ENCODE data around the gene KATNAL1. TPM values are rescaled to one million over a fixed set of nuclear protein-coding genes. Genes with fewer than 3 reads are reported as not detected.
A peak's percentile ranks its signal among the peaks of the same experiment; 100 is the strongest.

KATNAL1 gene
- total RNA-seq, 2 donors from 2014 or later: 3.3 to 9.4 TPM

- DNase-seq (no peak), ATAC-seq (no peak)
- intact Hi-C loops (cut with DNase I, micrococcal nuclease): no loop called here
Measured at GRCh38 chr13:30253830-30254229, 53.5 kb downstream of the KATNAL1 start.

DNA sequence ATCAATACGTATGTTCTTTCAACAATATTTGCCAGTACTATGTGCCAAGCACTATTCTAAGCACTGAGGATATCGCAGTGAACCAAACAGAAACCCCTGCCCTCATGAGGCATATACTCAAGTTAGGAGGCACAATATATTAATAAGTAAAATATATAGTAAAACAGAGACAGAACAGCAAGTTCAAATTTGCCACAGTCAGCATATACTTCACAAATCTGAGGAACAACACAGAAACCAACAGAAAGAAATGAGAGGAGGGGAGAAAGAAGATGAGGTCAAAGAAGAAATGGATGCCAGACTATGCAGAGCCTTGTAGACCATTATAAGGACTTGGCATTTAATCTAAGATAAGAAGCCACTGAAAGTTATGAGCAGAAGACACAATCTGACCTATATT, 59.9 kb downstream of the KATNAL1 start:
- DNase-seq: no peak
- ATAC-seq: no peak
- intact Hi-C loops (cut with DNase I, micrococcal nuclease): no loop called here

GRCh38 chr13:30241532-30241931, 65.8 kb downstream of the KATNAL1 start:
- no peak for DNase-seq
- ATAC-seq: no peak
- intact Hi-C loops (cut with DNase I, micrococcal nuclease): no loop called here

DNA sequence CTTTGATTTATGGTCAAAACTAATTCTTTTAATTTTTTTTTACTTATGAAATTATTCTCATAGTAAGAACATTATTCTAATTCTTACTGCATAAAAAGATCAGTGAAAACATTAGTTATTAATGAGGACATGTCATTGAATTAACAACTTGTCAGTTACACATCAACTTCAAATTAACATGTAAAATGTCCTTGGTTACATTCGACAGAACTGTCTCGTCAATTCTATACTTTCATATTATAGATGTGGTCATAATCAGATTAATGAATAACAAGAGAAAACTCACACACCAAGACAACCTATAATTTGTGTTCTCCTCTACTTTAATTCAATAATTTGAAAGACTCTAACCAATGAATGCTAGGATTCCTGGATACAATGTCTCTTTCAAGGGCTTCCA, 66.7 kb downstream of the KATNAL1 start:
- no peak for ATAC-seq
- no peak for DNase-seq
- intact Hi-C loops (cut with DNase I, micrococcal nuclease): no loop called here

- ATAC-seq (no peak), DNase-seq (no peak)
Measured at GRCh38 chr13:30235216-30235615, 72.1 kb downstream of the KATNAL1 start.

DNA sequence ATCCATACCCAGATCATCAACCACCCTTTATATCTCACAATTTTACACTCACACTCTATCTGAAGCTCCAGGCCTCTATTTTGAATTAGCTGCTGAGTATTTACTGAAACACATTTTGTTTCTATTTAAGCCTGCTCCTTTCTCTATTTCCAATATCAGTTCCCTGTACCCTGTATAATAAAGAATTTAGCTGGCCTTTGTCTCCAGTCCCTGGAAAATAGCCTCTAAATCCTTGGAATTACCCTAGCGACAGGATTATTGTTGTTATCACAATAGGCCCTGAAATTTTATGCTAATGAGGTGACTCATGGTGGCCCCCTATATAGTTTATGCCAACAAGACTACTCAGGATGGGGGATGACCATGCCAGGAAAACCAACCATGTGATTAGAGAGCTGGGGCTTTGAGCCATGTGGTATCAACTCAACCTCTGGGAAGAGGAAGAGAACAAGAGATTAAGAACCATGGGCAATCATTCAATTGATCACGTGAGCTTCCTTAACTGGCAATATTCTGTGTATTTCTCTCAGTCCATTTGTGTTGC, 72.7 kb downstream of the KATNAL1 start:
- intact Hi-C loops (cut with DNase I, micrococcal nuclease): no loop called here
- no peak for ATAC-seq
- no peak for DNase-seq

More at GRCh38 chr13:30235216-30235615, 72.1 kb downstream of the KATNAL1 start:
- intact Hi-C loops (cut with DNase I, micrococcal nuclease): no loop called here

DNA sequence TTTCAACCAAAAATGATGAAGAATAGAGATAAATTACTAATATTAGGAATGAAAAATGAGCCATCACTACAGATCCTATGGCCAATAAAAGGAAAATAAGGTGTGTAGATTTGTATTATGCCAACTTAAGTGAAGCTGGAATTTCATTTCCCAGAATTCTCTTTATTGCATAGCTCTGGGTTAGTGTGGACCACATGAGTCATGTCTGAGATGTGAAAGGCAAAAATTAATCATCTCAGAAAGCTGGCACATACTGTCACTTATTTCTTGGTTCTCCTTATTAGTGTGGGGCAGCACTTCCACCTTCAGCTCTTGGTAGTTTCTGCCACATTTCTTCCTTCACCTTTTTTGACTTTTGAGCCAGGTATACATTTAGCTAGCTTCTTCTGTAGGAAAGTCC, 82.6 kb downstream of the KATNAL1 start:
- intact Hi-C loops (cut with DNase I, micrococcal nuclease): no loop called here
- DNase-seq: no peak
- ATAC-seq: no peak

DNA sequence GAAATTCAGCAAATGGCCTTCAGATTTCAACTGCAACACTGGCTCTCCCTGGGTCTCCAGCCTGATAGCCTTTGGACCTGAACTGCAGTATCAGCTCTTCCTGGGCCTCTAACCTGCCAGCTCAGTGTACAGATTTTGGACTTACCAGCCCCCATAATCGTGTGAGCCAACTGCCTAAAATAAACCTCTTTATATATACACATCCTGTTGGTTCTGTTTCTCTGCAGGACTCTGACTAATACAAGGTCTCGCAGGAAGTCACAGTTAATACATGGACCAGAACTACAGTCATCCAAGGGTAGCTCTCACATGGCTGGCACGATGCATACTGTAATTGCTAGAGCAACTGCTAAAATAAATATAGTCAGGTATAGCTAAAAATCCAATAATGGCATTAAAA, 85.1 kb downstream of the KATNAL1 start:
- ATAC-seq (no peak), DNase-seq (no peak)
- intact Hi-C loops (cut with DNase I, micrococcal nuclease): no loop called here

- intact Hi-C loops (cut with DNase I, micrococcal nuclease): no loop called here
- no peak for DNase-seq
- ATAC-seq: no peak
Measured at GRCh38 chr13:30216111-30216510, 91.2 kb downstream of the KATNAL1 start.

- DNase-seq (no peak), ATAC-seq (no peak)
Measured at GRCh38 chr13:30212256-30212655, 95.1 kb downstream of the KATNAL1 start.

DNA sequence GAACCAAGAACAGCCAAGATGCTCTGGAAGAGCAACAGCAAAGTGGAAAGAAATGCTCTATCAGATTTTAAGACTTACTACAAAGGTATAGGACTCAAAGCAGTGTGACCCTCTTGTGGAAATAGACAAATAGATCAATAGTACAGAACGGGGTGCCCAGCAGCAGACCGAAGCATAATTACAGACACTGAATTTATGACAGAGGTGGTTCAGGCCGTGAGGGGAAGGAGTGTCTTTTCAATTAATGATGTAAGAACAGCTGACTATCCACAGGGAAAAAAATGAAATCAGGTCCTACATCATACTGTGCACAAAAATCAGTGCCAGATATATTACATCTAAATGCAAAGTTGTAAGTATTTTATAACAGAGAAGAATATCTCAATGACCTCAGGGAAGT, 95.6 kb downstream of the KATNAL1 start:
- DNase-seq: no peak
- intact Hi-C loops (cut with DNase I, micrococcal nuclease): no loop called here
- no peak for ATAC-seq

More at GRCh38 chr13:30212256-30212655, 95.1 kb downstream of the KATNAL1 start:
- intact Hi-C loops (cut with DNase I, micrococcal nuclease): no loop called here

DNA sequence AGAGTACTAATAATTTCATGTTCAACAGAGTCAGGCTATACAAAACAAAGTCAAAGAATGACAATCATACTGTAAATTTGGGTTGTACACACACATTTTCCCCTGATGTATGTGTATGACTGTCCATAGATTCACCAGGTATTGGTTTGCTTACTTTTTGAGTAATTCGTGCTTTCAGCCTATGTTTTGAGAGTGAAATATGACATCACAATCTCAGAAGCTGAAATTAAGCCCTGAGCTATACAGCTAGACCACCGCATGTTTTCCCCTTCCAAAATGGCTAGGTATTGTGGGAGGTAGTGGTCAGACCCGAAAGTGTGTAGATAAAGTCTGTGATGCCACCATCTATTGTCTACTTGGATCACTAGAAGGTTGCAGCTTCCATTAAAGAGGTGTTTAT, 102.8 kb downstream of the KATNAL1 start:
- intact Hi-C loops (cut with DNase I, micrococcal nuclease): no loop called here
- ATAC-seq (no peak), DNase-seq (no peak)

DNA sequence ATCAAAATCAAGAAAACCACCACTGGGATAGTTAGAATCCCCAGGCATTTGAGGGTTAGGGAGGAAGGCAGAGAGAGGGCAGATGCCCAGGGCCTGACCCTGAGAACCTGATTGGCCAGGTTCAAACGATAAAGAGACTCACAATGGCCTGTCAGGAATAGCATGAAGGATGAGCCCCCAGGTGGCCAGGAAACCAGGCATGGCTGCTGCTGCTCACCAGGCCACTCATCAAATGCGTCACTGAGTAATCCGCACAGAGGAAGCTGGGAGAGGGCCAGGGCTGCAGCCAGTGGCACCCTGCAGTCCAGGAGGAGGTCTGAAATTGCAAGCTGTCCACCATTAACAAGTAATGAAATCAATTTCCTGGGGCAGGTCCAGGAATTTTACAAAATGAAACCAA, 111.3 kb downstream of the KATNAL1 start:
- DNase-seq (no peak), ATAC-seq (no peak)
- intact Hi-C loops (cut with DNase I, micrococcal nuclease): no loop called here

GRCh38 chr13:30194906-30195305, 112.4 kb downstream of the KATNAL1 start:
- no peak for ATAC-seq
- intact Hi-C loops (cut with DNase I, micrococcal nuclease): no loop called here
- DNase-seq: no peak

DNA sequence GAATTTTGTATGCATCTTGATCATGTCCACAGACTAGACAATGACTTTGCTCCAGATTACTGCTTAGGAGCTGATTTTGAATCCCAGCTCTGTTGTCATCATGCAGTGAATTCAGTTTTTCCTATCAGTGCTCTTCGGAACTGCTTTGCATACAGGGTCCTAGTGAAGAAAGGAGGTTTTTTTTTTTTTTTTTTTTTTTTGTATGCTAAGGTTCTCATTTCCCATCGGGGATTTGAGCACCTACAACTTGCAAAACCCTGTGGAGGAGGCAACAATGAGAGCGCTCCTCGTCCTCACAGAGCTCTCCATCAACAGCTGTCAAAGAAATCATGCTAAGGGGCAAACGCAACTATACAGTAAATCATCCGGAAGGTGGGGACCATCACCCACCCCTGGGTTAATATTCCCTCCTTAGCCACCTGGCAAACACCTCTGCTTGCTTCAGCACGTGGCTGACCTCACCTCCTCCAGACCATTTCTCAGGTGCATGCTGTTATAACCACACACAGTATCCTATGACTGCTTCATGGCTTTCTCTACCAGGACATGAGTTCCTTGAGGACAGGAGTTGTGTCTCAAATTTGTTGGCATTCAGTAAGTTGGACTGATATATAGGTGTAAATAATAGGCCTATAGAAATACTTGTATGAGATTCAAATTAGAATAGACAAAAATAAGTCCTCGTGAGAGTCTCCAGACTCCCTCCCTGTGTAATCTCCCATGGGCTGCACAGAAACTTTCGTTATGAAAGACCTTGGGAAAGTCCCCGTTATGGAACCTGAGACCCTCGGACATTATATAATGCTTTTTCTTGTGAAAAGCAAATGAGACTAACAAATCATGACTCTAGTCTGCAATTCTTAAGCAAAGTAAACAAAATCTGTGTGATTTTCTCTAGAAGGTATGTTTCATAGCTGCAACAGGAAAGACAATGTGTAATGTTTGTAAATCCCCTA, 113.8 kb downstream of the KATNAL1 start:
- ATAC-seq (no peak), DNase-seq (no peak)
- intact Hi-C loops (cut with DNase I, micrococcal nuclease): no loop called here

GRCh38 chr13:30192320-30193093, 114.8 kb downstream of the KATNAL1 start:
- ATAC-seq: no peak
- intact Hi-C loops (cut with DNase I, micrococcal nuclease): no loop called here
- no peak for DNase-seq

- ATAC-seq: peak; percentile 96
Measured at GRCh38 chr13:30191491-30192100, 115.8 kb downstream of the KATNAL1 start.

DNA sequence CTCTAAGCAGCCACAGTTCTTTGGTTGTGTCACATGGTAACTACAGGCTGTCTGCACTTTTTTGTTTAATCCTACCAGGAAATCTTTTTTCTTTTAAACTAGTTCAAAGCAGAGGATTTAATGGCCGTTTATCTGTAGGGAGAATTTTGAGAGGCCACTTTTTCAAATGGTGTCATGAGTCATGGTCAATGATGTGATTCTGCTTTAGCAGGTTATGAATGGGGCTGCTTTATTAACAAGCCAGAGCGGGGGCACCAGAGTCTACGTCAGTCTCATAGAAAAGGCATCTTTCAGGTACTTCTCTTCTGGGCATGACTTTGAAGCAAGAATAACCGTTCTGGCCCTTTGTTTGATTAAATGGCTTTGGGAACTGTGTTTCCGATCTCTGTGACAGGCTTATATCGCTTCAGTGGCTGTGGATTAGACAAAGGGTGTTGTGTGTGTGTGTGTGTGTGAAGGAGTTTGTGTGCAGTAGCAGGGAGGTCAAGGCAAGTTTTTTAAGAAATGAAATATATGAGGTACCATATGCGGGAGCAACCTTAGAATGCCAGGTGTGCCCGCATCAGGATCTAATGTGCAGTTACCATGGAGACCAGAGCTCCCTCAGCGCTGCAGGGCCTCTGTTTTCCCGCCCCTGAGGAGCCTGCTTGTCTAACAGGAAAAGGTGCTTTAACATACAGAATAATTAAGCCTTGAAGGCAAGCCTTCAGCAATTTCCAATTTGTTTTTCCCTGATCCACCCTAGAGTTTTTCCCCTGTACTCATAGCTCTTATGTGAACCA, 120.5 kb downstream of the KATNAL1 start:
- no peak for DNase-seq
- no peak for ATAC-seq
- intact Hi-C loops (cut with DNase I, micrococcal nuclease): no loop called here

More at GRCh38 chr13:30191491-30192100, 115.8 kb downstream of the KATNAL1 start:
- DNase-seq: no peak
- intact Hi-C loops (cut with DNase I, micrococcal nuclease): no loop called here
